SKM-1 (cell line): Measurements from ENCODE around the gene KRTAP19-6.
"Not testable (repeated sequence)": the region's sequence is repeated elsewhere in the genome, so short reads cannot be mapped to it uniquely, and the experiment has no call there.

ENCODE experiments used
- DNase-seq: peaks from one replicate; lab custom pipeline; 2025; ENCODE audit not compliant: unreplicated experiment; lab: John Stamatoyannopoulos, UW

Gene KRTAP19-6, protein sequence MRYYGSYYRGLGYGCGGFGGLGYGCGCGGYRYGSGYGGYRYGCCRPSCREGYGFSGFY

GRCh38 chr21:30541764-30542163, at the start of gene KRTAP19-6:
Gene KRTAP19-6 (minus strand): TSS chr21:30541864. CDS start chr21:30541833, 31 bp downstream.
- DNase-seq: no peak

DNA sequence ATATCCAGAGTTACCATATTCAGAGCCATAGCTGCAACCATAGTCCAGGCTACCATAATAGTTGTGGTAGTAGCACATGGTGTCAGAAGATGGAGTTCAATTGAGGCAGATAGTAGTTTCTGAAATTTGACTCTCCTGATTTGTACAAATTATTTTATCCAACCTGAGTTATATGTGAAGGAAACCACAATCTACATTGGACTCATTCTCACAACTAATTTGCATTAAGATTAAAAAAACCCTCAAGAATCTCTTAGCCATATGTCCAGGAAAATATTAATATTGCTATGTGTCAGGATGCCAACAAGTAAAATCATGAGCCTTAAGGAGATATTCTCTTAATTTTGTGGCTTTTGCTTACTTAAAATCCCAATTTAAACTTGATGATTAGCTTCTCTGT, 48.6 kb upstream of the KRTAP19-6 start, which contains the start of gene KRTAP22-2:
Gene KRTAP22-2 (minus strand): TSS at position 101 of the 400 bp plus-strand sequence.
- no peak for DNase-seq

DNA sequence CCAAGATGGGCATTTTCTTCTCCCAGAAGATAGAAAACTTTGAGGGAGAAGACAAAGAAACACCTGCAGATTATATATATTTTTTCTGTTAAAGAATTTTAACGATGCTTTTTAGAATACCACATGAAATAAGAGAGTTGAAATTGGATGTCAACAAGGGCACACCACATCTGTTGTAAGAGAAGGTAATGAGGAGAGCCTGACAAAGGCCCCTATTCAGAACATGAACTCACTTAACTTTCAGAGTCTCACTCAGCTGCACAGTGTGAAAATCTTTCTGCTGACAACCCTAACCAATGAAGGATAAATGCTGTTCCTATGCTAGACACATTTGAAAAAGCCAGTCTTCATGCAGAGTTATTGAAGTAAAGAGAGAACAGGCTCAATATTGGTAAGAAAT, 41.2 kb upstream of the KRTAP19-6 start:
- no peak for DNase-seq

GRCh38 chr21:30580132-30580531, 38.5 kb upstream of the KRTAP19-6 start:
- DNase-seq: no peak

- no peak for DNase-seq
Measured at GRCh38 chr21:30579346-30579745, 37.7 kb upstream of the KRTAP19-6 start.

DNA sequence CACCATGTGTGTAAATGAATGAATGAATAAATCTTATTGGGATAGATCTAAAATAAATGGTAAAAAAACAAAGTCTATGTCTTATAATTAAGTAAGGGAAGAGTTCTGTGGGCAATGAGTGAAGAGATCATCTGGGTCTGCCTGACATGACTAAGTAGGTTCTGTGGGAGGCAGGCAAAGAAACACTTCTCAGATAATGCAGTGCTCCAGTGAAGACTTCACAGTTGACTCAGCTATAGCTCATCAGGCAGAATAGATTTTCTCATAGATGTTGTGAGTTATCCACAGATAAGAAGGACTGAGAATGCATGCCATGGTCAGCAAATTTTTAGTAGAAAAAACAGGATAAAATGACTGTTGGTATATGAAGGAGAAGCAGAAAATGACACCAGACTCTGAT, 36.1 kb upstream of the KRTAP19-6 start:
- no peak for DNase-seq

DNA sequence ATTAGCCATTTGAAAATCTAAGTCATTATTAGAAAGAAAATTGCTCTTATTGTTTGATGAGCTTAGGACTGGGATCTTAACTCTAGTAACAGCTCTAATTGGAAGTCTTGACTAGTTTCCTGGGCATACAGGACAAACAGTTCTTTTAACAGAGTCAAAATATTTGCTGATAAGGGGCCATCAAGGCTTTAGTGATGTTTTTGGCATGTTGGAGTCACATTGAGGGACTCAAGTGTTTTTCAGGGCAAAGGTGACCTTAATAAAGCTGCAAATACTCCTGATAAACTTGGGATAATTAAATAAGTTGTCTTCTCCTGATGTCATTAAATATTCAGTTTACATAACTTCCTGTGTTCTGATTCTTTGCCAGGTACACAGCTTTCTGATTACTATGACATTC, 26.0 kb upstream of the KRTAP19-6 start:
- DNase-seq: no peak

GRCh38 chr21:30563630-30564029, 22.0 kb upstream of the KRTAP19-6 start:
- DNase-seq: no peak

DNA sequence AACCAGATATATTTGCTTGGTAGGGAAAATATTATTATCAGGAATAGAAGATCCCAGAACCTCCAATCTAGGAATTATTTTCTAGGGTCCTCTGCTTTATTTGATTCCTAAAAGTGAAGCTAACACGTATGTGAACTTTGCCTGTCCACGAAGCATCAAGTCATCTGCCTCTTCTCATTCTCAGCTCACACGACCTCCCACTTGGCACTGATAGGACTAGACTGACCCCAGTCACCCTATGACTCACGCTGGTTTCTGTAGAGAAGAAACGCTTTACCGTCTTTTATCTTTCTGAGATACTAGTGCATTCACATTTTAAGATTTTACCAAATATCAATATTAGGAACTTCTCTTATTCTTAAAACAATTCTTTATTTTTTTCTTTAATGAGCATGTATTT, 21.4 kb upstream of the KRTAP19-6 start:
- DNase-seq: no peak

DNA sequence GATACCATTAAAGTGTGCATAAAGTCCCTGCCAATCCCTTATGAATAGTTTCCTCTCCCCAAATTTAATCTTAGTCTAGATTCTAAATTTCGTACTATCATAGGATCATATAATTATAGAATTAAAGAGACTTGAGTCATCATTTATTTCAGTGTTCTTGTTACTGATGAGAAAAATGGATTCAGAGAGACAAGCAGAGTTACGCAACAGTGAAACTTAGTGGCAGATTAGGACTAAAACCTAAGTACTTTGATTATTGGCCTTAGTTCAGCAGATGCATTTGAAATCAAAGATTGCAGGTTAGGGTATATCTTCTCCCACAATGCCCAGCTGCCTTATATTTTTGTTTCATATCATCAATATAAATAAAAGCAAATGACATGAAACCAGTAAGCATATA, 20.3 kb upstream of the KRTAP19-6 start:
- no peak for DNase-seq

- DNase-seq: no peak
Measured at GRCh38 chr21:30561264-30561895, 19.7 kb upstream of the KRTAP19-6 start, which contains the start of gene KRTAP19-7. Gene KRTAP19-7 (minus strand): TSS chr21:30561314. CDS start chr21:30561289, 25 bp downstream.

GRCh38 chr21:30555095-30555494, 13.4 kb upstream of the KRTAP19-6 start:
- no peak for DNase-seq

- DNase-seq: no peak
Measured at GRCh38 chr21:30552782-30553181, 11.1 kb upstream of the KRTAP19-6 start.

GRCh38 chr21:30518876-30519275, 22.8 kb downstream of the KRTAP19-6 start:
- DNase-seq: no peak

DNA sequence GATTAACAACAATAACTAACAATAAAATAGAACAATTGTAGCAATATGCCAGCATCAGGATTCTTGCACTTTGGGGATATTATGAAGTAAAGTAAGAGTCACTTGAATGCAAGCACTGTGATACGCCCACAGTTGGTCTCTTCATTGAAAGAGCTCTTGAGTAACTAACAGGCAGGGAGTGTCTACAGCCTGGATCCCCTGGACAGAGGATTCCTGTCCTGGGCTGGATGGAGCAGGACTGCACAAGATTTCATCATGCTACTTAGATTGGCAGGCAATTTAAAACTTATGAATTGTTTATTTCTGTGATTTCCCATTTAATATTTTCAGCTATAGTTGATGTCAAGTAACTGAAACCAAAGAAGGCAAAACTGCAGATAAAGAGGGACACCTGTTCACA, 26.0 kb downstream of the KRTAP19-6 start:
- DNase-seq: no peak

GRCh38 chr21:30505621-30506205, 36.0 kb downstream of the KRTAP19-6 start:
- DNase-seq: not testable (repeated sequence)

GRCh38 chr21:30502041-30502440, 39.6 kb downstream of the KRTAP19-6 start, which contains the start of gene KRTAP19-5:
Gene KRTAP19-5 (minus strand): TSS chr21:30502141. CDS start chr21:30502090, 51 bp downstream.
- no peak for DNase-seq

DNA sequence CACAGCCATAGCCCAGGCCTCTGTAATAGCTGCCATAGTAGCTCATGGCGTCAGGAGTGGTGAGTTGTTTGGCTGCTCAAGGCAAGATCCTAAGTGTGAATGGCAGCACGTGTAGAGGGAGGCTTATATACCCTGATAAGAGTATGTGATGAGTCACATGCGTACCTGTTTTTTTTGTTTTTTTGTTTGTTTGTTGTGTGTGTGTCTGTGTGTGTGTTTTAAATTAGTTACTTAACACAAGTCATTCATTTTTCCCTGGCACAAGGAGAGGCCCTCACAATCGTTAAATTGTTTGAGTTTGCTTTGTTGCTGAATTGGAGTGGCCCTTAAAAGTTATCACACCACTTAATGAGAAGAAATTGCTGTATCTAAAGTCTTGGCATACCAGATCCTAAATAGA, 44.6 kb downstream of the KRTAP19-6 start, which contains the start of gene KRTAP19-4:
Gene KRTAP19-4 (minus strand): TSS at position 101 of the 400 bp plus-strand sequence. CDS start 55 bp downstream, at position 46.
- DNase-seq: no peak

GRCh38 chr21:30491963-30492428, 49.7 kb downstream of the KRTAP19-6 start, which contains the start of gene KRTAP19-3:
Gene KRTAP19-3 (minus strand): TSS chr21:30492013. CDS start chr21:30491957, 56 bp downstream.
- DNase-seq: no peak
